Nephron progenitor cell (in vitro differentiated cells): ENCODE measurements around the gene AGAP1.
A peak's percentile ranks its signal among the peaks of the same experiment; 100 is the strongest.

Experiments used
- DNase-seq: peaks from one replicate; pipeline ENCODE4 v3.0.0; 2021
- H3K27ac Mint-ChIP-seq: 2 replicates; pipeline ENCODE4 v1.8.0; 2021; ENCODE audit warnings: mild to moderate bottlenecking, moderate library complexity, mixed read lengths
- H3K27me3 Mint-ChIP-seq: 2 replicates; pipeline ENCODE4 v1.8.0; 2021; ENCODE audit warnings: mild to moderate bottlenecking, low read depth, mixed read lengths; ENCODE audit not compliant: poor library complexity
- H3K36me3 Mint-ChIP-seq: 2 replicates; pipeline ENCODE4 v1.8.0; 2021; ENCODE audit warnings: low read depth, mixed read lengths
- H3K4me1 Mint-ChIP-seq: 2 replicates; pipeline ENCODE4 v1.8.0; 2021; ENCODE audit warnings: mixed read lengths
- H3K4me3 Mint-ChIP-seq: 2 replicates; pipeline ENCODE4 v1.8.0; 2021; ENCODE audit warnings: mild to moderate bottlenecking, moderate library complexity, mixed read lengths
- H3K9me3 Mint-ChIP-seq: 2 replicates; pipeline ENCODE4 v1.8.0; 2021; ENCODE audit warnings: mild to moderate bottlenecking, moderate library complexity, mixed read lengths
- TF ChIP-seq, protein P1 (sequence below): fragments of 200-600 bp; sonication (generic); IDR thresholded peaks from 2 replicates; pipeline ENCODE4 v1.5.0; 2021; ENCODE audit warnings: antibody characterized with exemption

AGAP1 gene

DNA sequence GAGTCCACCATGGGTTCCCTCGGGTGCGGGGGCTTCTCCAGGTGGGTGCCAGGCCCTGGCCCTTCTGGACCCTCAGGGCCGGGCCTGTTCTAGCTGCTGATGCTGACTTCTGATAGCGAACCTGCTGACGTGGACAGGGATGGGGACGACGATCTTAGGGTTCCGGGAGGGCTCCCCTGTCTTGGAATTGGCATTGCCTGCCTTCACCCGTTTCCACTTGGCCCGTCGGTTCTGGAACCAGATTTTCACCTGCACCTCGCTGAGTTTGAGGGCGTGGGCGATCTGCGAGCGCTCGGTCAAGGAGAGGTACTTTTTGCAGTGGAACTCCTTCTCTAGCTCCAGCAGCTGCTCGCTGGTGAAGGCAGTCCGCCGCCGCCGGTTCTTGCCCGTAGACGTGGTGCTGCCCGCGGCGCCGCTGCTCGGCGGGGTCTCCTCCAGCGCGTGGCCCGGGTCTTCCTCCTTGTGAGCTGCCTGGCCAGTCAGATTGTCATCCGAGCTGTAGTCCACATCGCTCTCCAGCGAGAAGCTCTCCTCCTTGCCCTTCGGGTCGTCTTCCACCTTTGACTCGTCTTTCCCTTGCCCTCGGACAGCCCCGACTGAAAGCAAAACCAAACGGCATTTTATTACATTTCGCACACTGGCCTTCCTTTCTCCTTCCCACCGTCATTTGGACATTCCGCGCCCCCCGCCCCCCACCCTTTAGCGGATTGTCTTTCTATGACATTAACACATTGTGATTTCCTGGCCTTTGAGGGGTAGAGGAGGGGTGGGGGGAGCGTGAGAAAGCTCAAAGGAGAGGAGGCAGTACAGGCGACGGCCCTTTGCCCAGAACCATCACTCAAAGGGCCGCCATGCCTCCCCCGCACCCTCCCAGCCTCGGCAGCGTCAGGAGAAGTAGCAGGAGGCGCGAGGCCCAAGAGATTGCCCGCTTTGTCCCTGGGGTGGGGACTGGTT lies 672.3 kb downstream of the AGAP1 start:
- no peaks in the 10 kb centered on the region for H3K36me3 Mint-ChIP-seq
- H3K27ac Mint-ChIP-seq, result peak overlapping the region; percentile 95
- peak overlapping the region; percentile 82 for H3K4me3 Mint-ChIP-seq
- H3K27me3 Mint-ChIP-seq, result peaks cover 55% of the 10 kb centered on the region
- TF ChIP-seq, protein P1, sequence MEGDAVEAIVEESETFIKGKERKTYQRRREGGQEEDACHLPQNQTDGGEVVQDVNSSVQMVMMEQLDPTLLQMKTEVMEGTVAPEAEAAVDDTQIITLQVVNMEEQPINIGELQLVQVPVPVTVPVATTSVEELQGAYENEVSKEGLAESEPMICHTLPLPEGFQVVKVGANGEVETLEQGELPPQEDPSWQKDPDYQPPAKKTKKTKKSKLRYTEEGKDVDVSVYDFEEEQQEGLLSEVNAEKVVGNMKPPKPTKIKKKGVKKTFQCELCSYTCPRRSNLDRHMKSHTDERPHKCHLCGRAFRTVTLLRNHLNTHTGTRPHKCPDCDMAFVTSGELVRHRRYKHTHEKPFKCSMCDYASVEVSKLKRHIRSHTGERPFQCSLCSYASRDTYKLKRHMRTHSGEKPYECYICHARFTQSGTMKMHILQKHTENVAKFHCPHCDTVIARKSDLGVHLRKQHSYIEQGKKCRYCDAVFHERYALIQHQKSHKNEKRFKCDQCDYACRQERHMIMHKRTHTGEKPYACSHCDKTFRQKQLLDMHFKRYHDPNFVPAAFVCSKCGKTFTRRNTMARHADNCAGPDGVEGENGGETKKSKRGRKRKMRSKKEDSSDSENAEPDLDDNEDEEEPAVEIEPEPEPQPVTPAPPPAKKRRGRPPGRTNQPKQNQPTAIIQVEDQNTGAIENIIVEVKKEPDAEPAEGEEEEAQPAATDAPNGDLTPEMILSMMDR, result no peak
- no peaks in the 10 kb centered on the region for H3K9me3 Mint-ChIP-seq
- H3K4me1 Mint-ChIP-seq, result peaks cover 67% of the 10 kb centered on the region
- peak; percentile 76 for DNase-seq

DNA sequence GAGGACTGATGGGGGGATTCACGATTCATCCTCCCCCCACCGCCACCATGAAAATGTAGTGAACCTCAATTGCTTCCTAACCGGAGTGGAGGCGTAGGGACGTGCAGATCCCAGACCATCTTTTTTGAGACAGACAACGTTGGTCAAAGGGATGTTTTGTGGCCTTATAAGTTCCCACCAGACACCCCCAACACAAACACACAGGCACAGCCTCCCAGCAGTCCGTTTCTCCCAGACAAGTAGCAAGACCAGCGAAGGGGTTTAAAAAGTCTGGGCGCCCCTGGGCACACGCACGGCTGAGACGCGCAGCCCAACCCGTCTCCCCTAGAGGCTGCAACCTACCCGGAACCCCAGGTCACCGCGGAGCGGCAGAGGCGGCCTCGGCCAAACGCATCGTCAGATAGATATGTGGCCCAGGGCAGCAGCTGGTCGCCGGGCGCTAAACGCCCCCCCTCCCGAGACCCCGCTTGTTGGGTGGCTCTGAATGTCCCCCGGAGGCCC lies 673.0 kb downstream of the AGAP1 start:
- H3K27ac Mint-ChIP-seq, result peak overlapping the region; percentile 95
- H3K4me3 Mint-ChIP-seq, result peak overlapping the region; percentile 82
- peaks cover 65% of the 10 kb centered on the region for H3K4me1 Mint-ChIP-seq
- DNase-seq, result no peak
- H3K27me3 Mint-ChIP-seq, result peaks cover 55% of the 10 kb centered on the region
- H3K36me3 Mint-ChIP-seq, result no peaks in the 10 kb centered on the region
- TF ChIP-seq, protein P1, result no peak
- H3K9me3 Mint-ChIP-seq, result no peaks in the 10 kb centered on the region

DNA sequence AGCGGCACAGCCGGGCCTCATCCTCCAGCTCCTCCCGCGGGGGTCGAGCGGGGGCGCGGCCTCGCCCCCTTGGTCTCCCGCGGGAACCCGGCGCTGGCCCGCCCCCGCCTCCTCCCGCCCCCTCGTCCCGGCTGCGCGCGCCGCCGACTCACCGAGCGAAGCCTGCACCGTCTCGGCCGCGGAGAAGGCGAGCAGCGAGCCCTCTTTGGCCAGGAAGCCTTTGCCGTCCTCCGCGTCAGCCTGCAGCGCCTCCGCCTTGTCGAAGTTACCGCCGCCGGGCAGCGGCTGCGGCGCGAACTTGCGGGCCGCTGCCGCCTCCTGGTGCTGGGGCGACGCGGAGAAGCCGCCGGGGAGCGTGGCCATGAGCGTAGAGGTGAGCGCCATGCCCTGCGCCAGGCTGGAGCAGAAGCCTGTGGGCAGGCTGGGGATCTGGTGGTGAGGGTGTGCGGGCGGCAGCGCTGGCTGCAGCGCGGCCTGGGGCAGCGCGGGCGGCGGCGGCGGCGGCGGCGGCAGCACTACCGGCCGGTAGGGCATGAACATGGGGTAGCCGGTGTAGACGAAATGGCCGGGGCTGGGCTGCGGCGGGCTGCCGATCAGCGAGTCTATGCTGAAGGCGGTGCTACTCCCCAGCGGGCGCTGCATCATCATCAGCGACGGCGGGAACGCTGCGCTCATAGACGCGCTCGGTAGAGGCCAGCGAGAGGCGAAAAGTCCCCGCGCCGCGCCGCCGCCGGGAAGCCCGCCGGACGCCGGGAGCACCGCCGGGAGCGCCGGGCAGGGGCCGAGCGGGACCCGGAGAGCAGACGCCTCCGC lies 673.7 kb downstream of the AGAP1 start:
- TF ChIP-seq, protein P1, result no peak
- no peak overlapping the region for H3K27ac Mint-ChIP-seq
- DNase-seq, result peak; percentile 76
- H3K4me1 Mint-ChIP-seq, result peaks cover 65% of the 10 kb centered on the region
- H3K36me3 Mint-ChIP-seq, result no peaks in the 10 kb centered on the region
- peak overlapping the region; percentile 75 for H3K4me3 Mint-ChIP-seq
- H3K27me3 Mint-ChIP-seq, result peaks cover 58% of the 10 kb centered on the region
- no peaks in the 10 kb centered on the region for H3K9me3 Mint-ChIP-seq

DNA sequence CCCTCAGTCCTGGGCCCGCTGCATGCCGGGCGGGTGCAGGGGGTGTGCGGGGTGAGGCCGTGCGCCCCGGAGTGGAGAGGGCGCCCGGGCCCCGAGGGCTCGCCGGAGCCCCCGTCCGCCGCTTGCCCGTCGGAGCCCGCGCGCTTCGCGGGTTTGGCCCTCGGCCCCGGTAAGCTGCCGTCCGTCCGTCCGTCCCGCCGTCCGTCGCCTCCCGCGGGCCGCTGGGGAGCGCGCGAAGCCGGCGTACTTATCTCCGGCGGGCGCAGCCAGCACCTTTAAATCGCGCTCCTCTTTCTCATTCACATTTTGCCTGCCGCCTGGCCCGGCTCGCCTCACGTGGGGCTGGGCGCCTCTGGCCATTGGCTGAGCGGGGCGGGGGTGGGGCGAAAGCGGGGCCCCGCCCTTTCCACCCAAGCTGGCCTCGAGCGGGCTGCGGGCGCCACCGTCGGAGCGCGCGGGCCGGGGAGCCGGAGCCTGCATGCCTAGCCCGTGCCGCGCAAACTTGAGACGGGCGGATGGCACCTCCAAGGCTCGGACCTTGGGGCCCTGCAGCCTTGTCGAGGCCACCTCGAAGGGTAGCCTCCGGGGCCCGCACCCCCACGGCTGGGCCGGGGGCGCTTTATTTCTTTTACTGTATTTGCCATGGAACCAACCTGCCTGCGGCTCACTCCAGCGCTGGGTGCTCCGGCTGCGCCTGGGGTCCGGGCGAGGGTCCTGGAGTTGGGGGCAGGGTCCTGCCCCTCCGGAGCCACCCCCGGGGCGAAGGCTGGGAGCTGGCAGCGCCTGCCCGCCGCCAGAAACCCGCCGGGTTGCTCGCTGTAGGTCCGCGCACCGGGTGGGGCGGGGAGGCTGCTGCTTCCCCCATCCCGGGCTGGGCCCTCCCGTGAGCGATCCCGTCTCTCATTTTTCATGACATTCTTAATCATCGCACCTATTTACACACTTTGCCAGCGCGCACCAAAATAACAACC lies 674.6 kb downstream of the AGAP1 start, which contains the start of gene GBX2:
Gene GBX2, minus strand, starts transcription at position 277 of the 971 bp plus-strand sequence. CDS start 415 bp downstream, outside the sequence.
- TF ChIP-seq, protein P1, result no peak
- Mint-ChIP-seq H3K27ac (no peak within 1 kb of the TSS), H3K9me3 (no peaks in the 10 kb centered on the region), H3K27me3 (peaks cover 63% of the 10 kb centered on the region), H3K4me3 (peak within 1 kb of the TSS; percentile 81), H3K4me1 (peaks cover 61% of the 10 kb centered on the region), H3K36me3 (no peaks in the 10 kb centered on the region)
- DNase-seq, result peak; percentile 88

DNA sequence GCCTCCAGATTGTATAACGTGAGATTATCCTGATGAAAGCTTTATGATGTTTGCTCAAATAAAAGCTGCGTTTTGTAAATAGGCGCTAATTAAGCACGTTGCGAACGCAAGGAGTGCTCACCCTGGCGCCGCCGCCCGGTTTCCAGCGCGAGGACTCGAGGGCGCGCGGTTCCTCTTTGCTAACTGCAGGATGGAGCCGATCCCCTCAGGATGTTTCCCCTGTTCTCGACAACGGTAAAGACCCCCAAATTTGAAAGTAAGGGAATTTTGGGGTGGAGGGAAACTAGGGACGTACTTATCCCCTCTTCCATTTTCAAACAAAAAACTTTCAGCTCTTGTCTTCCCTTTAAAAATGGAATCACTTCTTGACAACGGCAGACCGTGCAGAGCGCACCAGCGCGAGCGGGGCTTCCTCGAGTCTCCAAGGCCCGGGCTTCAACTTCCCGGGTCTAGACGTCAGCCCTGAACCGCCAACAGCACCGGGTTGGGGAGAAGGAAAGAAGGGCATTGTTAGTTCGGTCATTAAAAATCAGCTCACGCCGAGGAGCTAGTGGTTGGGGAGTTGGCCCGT lies 675.4 kb downstream of the AGAP1 start:
- Mint-ChIP-seq H3K27me3 (peaks cover 72% of the 10 kb centered on the region), H3K27ac (no peak overlapping the region), H3K9me3 (no peaks in the 10 kb centered on the region), H3K36me3 (no peaks in the 10 kb centered on the region), H3K4me1 (peaks cover 67% of the 10 kb centered on the region), H3K4me3 (peak overlapping the region; percentile 70)
- TF ChIP-seq, protein P1, result no peak
- DNase-seq, result no peak
